ENCODE results near the gene RGS17.

The RGS17 gene

DNA sequence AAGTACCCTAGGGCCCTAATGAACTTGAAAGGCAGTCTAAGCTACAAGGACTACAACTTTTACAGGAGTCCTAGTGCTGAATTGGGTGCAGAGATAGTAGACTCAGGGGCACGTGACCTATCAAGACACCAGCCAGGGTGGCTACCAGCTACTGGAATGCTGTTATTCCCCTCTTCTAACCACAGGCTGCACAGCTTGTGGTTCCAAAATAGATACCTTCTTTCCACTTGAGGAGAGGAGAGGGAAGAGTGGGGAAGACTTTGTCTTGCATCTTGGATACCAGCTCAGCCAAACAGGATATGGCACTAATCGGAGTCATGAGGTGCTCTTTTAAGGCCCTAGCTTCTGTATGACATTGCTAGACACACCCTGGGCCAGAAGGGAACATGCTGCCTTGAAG, 68.6 kb downstream of the RGS17 start:
- DNase-seq (ENCODE audit: low spot score): no peak
- TF ChIP-seq CTCF (IDR thresholded peaks at IDR 0.05; ENCODE audit: borderline replicate concordance, control extremely low read depth, extremely low read depth, insufficient read depth, missing control alignments): no peak
- in situ Hi-C loops (cut with MboI; ENCODE audit: low sequenced_read_pairs, unreplicated experiment): no loop called here

GRCh38 chr6:153059757-153060156, 71.3 kb downstream of the RGS17 start:
- DNase-seq (ENCODE audit: low spot score): no peak
- in situ Hi-C loops (cut with MboI; ENCODE audit: low sequenced_read_pairs, unreplicated experiment): no loop called here
- TF ChIP-seq CTCF (IDR thresholded peaks at IDR 0.05; ENCODE audit: borderline replicate concordance, control extremely low read depth, extremely low read depth, insufficient read depth, missing control alignments): no peak

DNA sequence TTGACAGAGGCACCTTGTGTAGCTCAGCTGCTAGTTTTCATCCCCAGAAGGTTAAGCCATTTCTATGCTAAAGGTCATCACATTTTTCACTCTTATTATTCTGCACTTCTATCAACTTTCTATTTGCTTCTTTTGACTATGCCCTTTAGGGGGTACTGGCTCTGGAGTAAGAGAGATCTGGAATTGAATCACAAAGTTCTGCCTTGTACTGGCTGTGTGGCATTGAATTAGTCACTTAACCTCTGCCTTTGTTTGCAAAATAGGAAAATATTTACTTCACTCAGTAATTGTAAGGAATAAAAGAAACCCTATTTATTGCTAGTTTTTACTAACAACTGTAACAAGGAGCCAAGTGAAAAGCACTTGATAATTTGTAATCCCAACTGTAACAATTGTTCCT, 71.8 kb downstream of the RGS17 start:
- in situ Hi-C loops (cut with MboI; ENCODE audit: low sequenced_read_pairs, unreplicated experiment): no loop called here
- TF ChIP-seq CTCF (IDR thresholded peaks at IDR 0.05; ENCODE audit: borderline replicate concordance, control extremely low read depth, extremely low read depth, insufficient read depth, missing control alignments): no peak
- no peak for DNase-seq (ENCODE audit: low spot score)

- in situ Hi-C loops (cut with MboI; ENCODE audit: low sequenced_read_pairs, unreplicated experiment): no loop called here
- no peak for TF ChIP-seq CTCF (IDR thresholded peaks at IDR 0.05; ENCODE audit: borderline replicate concordance, control extremely low read depth, extremely low read depth, insufficient read depth, missing control alignments)
- no peak for DNase-seq (ENCODE audit: low spot score)
Measured at GRCh38 chr6:153058909-153059308, 72.2 kb downstream of the RGS17 start.

DNA sequence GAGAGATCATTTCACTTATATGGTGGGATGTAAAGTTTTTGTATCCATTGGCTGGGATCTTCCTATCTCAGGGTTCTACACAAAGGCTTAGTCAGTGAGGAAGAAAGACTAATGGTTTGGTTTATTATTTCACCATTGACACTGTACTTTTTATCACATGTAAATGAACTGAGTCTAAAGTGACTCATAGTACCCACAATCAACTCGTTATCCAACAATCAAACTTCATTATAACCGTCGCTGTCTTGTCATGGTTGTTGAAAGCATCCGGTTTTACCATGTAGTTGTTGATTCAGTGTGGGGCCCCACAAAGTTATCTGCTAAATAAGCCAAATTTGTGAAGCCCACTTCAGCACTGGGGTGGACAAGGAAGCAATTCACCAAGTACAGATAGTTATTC, 72.8 kb downstream of the RGS17 start:
- no peak for DNase-seq (ENCODE audit: low spot score)
- in situ Hi-C loops (cut with MboI; ENCODE audit: low sequenced_read_pairs, unreplicated experiment): no loop called here
- TF ChIP-seq CTCF (IDR thresholded peaks at IDR 0.05; ENCODE audit: borderline replicate concordance, control extremely low read depth, extremely low read depth, insufficient read depth, missing control alignments): no peak

DNA sequence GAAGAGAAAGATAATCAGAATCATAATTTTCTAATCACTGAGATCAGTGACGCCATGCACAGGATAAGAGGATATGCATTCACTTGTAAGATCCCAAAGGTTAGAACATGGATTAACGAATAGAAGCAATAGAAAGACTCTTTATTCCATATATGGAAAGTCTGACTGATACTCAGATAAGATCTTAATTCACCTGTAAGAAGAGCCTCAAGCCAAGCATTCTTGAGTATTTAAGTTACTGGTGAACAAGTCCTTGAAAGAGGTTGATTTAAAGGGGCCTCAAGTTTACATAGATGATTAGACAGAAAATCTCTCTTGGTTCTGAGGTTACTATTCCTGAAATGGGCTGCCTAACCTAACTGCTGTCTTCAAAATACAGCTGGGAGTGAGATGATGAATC, 74.8 kb downstream of the RGS17 start:
- TF ChIP-seq CTCF (IDR thresholded peaks at IDR 0.05; ENCODE audit: borderline replicate concordance, control extremely low read depth, extremely low read depth, insufficient read depth, missing control alignments): no peak
- in situ Hi-C loops (cut with MboI; ENCODE audit: low sequenced_read_pairs, unreplicated experiment): no loop called here
- DNase-seq (ENCODE audit: low spot score): no peak

- in situ Hi-C loops (cut with MboI; ENCODE audit: low sequenced_read_pairs, unreplicated experiment): no loop called here
- no peak for TF ChIP-seq CTCF (IDR thresholded peaks at IDR 0.05; ENCODE audit: borderline replicate concordance, control extremely low read depth, extremely low read depth, insufficient read depth, missing control alignments)
- DNase-seq (ENCODE audit: low spot score): no peak
Measured at GRCh38 chr6:153051801-153052200, 79.3 kb downstream of the RGS17 start.
